NK-92 (cell line): Measurements from ENCODE around the gene OR4D11.
"Not testable (repeated sequence)": the region's sequence is repeated elsewhere in the genome, so short reads cannot be mapped to it uniquely, and the experiment has no call there.

Source experiments
- DNase-seq: peaks from one replicate; lab custom pipeline; 2025; ENCODE audit not compliant: unreplicated experiment; lab: John Stamatoyannopoulos, UW

Gene OR4D11

DNA sequence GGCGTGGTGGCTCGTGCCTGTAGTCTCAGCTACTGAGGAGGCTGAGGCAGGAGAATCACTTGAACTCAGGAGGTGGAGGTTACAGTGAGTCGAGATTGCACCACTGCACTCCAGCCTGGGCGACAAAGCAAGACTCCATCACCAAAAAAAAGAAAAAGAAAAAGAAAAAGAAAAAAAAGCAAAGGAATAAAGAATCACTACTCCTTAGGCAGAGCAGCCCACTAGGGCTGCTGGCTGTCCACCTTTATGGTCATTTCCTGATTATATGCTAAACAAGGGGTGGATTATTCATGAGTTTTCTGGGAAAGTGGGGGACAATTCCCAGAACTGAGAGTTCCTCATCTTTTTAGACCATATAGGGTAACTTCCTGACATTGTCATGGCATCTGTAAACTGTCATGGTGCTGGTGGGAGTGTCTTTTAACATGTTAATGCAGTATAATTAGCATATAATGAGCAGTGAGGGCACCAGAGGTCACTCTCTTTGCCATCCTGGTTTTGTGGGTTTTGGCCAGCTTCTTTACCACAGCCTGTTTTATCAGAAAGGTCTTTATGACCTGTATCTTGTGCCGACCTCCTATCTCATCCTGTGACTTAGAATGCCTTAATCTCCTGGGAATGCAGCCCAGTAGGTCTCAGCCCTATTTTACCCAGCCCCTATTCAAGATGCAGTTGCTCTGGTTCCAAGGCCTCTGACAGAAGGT is 44.4 kb downstream of the OR4D11 start:
- DNase-seq, result not testable (repeated sequence)

DNA sequence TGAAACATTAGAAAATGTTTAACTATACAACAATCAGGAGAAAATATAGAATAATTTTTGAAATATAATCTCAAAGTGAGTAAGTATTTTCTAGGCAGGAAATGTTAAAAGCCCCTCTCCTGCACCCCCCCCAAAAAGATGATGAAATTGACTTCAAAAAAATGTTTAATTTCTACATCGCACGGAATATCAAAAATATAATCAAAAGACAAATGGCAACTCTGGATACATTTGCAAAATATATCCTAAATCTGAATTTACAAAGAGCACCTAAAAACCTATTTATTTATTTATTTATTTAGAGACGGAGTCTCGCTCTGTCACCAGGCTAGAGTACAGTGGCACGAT is 44.9 kb downstream of the OR4D11 start:
- no peak for DNase-seq

DNA sequence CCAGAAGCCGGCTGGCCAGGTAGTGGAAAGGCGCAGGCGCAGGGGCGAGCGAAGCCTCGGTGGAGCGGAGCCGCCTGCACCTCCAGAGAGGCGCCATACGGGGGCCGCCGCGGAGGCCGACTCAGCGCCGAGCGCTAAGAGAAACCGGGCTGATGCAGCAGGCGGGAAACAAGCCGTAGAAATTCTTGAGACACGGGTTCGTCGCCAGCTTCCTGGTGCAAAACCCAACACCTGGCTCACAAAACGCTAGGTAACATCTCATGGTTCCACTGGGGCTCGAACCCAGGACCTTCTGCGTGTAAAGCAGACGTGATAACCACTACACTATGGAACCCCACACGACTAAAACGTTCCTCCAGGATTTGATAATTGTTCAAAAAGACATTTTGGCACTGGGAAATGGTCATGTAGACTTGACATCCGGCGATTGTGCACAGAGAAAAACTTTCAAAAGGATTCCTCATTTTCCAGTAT is 47.0 kb downstream of the OR4D11 start:
- DNase-seq, result no peak

DNA sequence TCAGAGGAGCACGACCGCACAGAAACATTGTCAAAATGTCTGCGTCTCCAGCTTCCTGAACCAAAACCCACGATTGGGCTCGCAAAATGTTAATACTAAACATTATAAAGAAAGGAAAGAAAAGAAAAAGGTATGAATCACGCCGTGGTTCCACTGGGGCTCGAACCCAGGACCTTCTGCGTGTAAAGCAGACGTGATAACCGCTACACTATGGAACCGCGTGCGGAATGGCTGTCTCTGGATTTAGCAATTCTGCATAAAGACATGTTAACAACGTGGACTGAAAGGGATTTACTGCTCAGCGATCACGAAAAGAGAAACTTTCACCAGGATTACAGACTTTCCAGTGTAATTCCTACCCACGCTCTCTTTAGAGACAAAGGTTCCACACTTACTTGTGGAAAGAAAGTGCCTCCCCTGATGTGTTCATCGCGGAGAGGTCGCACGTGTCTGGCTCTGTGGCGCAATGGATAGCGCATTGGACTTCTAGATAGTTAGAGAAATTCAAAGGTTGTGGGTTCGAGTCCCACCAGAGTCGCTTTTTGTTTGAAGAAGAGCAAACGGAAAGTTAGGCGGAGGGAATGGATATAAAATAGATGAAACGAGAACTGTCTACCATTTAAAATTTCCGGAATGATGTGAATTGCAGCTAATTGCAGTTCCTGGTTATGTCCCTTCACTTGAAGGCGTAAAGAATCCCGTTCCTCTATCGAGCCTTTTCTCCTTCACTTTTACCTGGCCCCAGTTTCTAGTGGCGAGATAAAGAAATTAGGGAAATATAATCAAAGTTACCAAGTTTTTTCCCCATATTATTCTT is 47.7 kb downstream of the OR4D11 start:
- no peak for DNase-seq

DNA sequence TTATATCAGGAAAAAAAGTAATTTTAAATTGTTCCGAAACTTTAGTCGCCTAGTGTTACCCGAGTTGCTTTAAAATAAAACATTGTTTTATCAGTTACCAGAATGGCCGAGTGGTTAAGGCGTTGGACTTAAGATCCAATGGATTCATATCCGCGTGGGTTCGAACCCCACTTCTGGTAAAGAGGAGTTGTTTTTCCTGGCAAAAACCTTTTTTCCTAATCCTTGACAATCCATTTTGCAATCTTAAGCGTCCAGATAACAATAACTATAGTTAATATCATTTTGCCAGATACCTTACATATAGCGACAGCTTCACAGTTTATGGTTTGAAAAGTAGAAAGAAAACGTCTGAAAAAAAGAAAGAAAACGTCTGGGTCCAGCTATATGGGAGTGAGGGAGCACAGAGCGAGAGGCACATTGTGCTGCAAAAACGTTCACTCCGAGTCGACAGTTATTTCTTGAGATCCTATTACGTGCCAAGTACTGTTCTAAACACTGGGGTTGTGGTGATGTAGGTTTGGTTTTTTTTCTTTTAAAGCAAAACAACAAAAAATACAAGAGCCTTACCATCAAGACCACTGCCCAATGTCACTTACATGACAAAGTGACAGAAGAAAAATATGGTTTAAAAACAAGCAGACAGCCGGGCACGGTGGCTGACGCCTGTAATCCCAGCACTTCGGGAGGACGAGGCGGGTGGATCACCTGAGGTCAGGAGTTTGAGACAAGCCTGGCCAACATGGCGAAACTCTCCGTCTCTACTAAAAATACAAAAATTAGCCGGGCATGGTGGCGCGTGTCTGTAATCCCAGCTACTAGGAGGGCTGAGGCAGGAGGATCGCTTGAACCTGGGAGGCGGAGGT is 48.5 kb downstream of the OR4D11 start:
- no peak for DNase-seq

DNA sequence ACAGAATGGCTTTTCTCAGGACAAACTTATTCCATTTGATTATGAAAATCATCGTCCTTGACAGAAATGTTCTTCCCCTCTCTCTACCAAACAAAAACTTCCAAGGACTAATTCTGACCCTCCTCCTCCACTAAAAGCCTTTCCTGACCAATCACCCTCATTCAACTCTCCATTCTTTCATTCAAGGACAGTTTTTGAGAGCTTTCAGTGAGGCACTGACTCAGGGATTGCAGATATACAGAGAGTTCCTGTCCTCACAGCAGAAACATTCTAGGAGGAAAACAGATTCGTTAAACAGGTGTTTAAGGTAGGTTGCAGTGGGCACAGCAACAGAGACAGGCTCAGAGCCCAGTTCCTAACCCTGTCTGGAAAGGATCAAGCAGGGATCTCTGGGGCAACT is 49.5 kb downstream of the OR4D11 start:
- DNase-seq, result no peak

DNA sequence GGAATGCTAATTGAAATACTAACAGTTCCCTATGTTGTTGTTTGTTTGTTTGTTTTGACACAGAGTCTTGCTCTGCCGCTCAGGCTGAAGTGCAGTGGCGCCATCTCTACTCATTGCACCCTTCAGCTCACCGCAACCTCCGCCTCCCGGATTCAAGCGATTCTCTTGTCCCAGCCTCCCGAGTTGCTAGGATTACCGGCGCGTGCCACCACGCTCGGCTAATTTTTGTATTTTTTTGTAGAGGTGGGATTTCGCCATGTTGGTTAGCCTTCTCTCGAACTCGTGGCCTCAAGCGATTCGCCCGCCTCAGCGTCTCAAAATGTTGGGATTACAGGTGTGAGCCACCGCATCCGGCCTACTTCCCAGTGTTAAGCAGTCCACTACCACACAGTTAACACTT is 49.9 kb downstream of the OR4D11 start:
- DNase-seq, result no peak
